ENCODE results near the gene SEPTIN1. TPM values are rescaled to one million over a fixed set of nuclear protein-coding genes. Genes with fewer than 3 reads are reported as not detected.

SEPTIN1 gene
- total and polyA plus RNA-seq, 2 donors (not counting 3 experiments of a cell fraction or from before 2014, with no cell fraction given) = 0.07 to 0.75 TPM

GRCh38 chr16:30353438-30354129 lies 28.8 kb downstream of the SEPTIN1 start:
- Histone ChIP-seq H3K27ac (ENCODE audit: insufficient read depth, low read depth, low read length) (no peak overlapping the region), H3K79me2 (ENCODE audit: control insufficient read depth, insufficient read depth, low read length) (peaks cover 19% of the 10 kb centered on the region), H3K9ac (replicated peaks; ENCODE audit: extremely low read depth, insufficient read depth, low read length) (peak overlapping the region; percentile 96), H3K4me3 (replicated peaks in 1 of 3; ENCODE audit: insufficient read depth in 1 of 3, low read depth in 1 of 3, low read length in 3 of 3) (no peak overlapping the region), H4K20me1 (replicated peaks; ENCODE audit: control insufficient read depth, extremely low read depth, insufficient read depth, low read length) (no peaks in the 10 kb centered on the region), H2AFZ (ENCODE audit: low read depth, low read length) (no peak overlapping the region), H3K9me1 (replicated peaks; ENCODE audit: control insufficient read depth, extremely low read depth, insufficient read depth, low read length) (no peaks in the 10 kb centered on the region), H3K4me2 (ENCODE audit: insufficient read depth, low read length) (peak overlapping the region; percentile 83), H3K4me1 (ENCODE audit: control insufficient read depth, extremely low read depth, insufficient read depth, low read length) (peaks cover 32% of the 10 kb centered on the region), H3K9me3 (replicated peaks; ENCODE audit: control insufficient read depth, insufficient read depth, low read length) (no peaks in the 10 kb centered on the region), H3K27me3 (ENCODE audit: control insufficient read depth in 2 of 2, insufficient read depth in 2 of 2, low read length in 2 of 2) (no peaks in the 10 kb centered on the region), H3K36me3 (ENCODE audit: control insufficient read depth in 2 of 2, extremely low read depth in 1 of 2, insufficient read depth in 2 of 2, low read length in 2 of 2) (peaks cover 6 to 25% of the 10 kb centered on the region in 2 experiments)
- FAIRE-seq (no peak), DNase-seq (ENCODE audit: low read depth, low spot score) (no peak)
- CTCF ChIA-PET = interaction anchor here (0.7 to 2.5 kb wide), 6 partner anchors 9 to 261 kb away, joined by 3 to 12 read pairs (median 4); no protein-coding TSS in a partner anchor
- dilution Hi-C loops (cut with MboI; ENCODE audit: extremely low pct_ligation_motif_present, low sequenced_read_pairs) (no loop called here), intact Hi-C loops (cut with micrococcal nuclease) (loop anchor here (1.0 kb wide), 2 partner anchors 18 to 47 kb away; no protein-coding TSS in a partner anchor)
- POLR2A ChIA-PET = interaction anchor here (0.6 kb wide), 1 partner anchor 17 kb away, joined by 3 read pairs; the partner anchor contains the start of gene TBC1D10B
- TF ChIP-seq POLR2AphosphoS5 (IDR thresholded peaks at IDR 0.05; ENCODE audit: insufficient read depth, low read depth, low read length) (no peak), EZH2 (IDR thresholded peaks at IDR 0.05; ENCODE audit: borderline replicate concordance, low read depth, low read length, severe bottlenecking) (no peak), FOS (IDR thresholded peaks at IDR 0.05; ENCODE audit: borderline replicate concordance, insufficient read depth, low read length) (no peak), MAX (IDR thresholded peaks at IDR 0.05; ENCODE audit: insufficient read depth, insufficient read length) (no peak), MYC (IDR thresholded peaks at IDR 0.05; ENCODE audit: low read depth, low read length) (no peak), POLR2A (IDR thresholded peaks at IDR 0.05; ENCODE audit: low read depth, low read length) (no peak), JUN (IDR thresholded peaks at IDR 0.05; ENCODE audit: borderline replicate concordance, insufficient read depth, insufficient read length, low read depth) (no peak), CTCF (IDR thresholded peaks at IDR 0.05; ENCODE audit: extremely low read depth in 1 of 2, insufficient read depth in 1 of 2, low read depth in 1 of 2, low read length in 2 of 2) (no peak)
- BruUV-seq (replicated peaks) = no TSS peak

Data from endothelial cell of umbilical vein (primary cell).